GM12878 (cell line): ENCODE results near the gene ZMYM1.

Source experiments
- BCL11A ChIP-seq: IDR thresholded peaks from 2 replicates; pipeline ENCODE4 v1.6.1; 2011; ENCODE audit warnings: low read depth, low read length
- CHD2 ChIP-seq: IDR thresholded peaks from 2 replicates; pipeline ENCODE4 v1.6.1; 2011; ENCODE audit warnings: low read depth, low read length, improper control_type of control experiment, borderline replicate concordance
- EP300 ChIP-seq, 2 experiments: fragments of 150-350 bp in 1 of 2; IDR thresholded peaks; 2 replicates each; pipeline ENCODE4 v1.6.1; 2011 to 2012; ENCODE audit warnings: low read depth in 2 of 2, low read length in 2 of 2, borderline replicate concordance in 1 of 2, improper control_type of control experiment in 1 of 2, inconsistent platforms in 1 of 2; ENCODE audit not compliant: control insufficient read depth in 1 of 2
- IRF3 ChIP-seq: fragments of 450-650 bp; IDR thresholded peaks from 2 replicates; pipeline ENCODE4 v1.6.1; 2014; ENCODE audit warnings: mild to moderate bottlenecking
- MLLT1 ChIP-seq: fragments of 450-650 bp; IDR thresholded peaks from 2 replicates; pipeline ENCODE4 v1.6.1; 2016; ENCODE audit warnings: mild to moderate bottlenecking
- POLR2A ChIP-seq: IDR thresholded peaks from 2 replicates; pipeline ENCODE4 v1.6.1; 2011; ENCODE audit warnings: low read depth, mild to moderate bottlenecking, low read length
- RAD21 ChIP-seq: IDR thresholded peaks from 2 replicates; pipeline ENCODE4 v1.6.1; 2011; ENCODE audit warnings: mild to moderate bottlenecking, low read depth, low read length, moderate library complexity; ENCODE audit not compliant: insufficient read depth
- TF ChIP-seq, protein P1 (sequence below), 3 experiments: IDR thresholded peaks in 2 of 3; conservative IDR thresholded peaks in 1 of 3; 2 replicates each; pipeline ENCODE4 v1.5.1; 2011; ENCODE audit warnings: low read depth in 3 of 3, low read length in 3 of 3, mild to moderate bottlenecking in 3 of 3, control low read depth in 2 of 3, moderate library complexity in 2 of 3, inconsistent platforms in 1 of 3, mixed read lengths in 1 of 3; ENCODE audit not compliant: control insufficient read depth in 2 of 3, insufficient read depth in 1 of 3; ENCODE audit errors: extremely low read depth in 1 of 3

GRCh38 chr1:35062518-35063196 is 16.5 kb upstream of the ZMYM1 start:
- no peak for TF ChIP-seq BCL11A
- TF ChIP-seq POLR2A, result no peak
- TF ChIP-seq, protein P1, sequence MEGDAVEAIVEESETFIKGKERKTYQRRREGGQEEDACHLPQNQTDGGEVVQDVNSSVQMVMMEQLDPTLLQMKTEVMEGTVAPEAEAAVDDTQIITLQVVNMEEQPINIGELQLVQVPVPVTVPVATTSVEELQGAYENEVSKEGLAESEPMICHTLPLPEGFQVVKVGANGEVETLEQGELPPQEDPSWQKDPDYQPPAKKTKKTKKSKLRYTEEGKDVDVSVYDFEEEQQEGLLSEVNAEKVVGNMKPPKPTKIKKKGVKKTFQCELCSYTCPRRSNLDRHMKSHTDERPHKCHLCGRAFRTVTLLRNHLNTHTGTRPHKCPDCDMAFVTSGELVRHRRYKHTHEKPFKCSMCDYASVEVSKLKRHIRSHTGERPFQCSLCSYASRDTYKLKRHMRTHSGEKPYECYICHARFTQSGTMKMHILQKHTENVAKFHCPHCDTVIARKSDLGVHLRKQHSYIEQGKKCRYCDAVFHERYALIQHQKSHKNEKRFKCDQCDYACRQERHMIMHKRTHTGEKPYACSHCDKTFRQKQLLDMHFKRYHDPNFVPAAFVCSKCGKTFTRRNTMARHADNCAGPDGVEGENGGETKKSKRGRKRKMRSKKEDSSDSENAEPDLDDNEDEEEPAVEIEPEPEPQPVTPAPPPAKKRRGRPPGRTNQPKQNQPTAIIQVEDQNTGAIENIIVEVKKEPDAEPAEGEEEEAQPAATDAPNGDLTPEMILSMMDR (IDR thresholded peaks at IDR 0.05 in 2 of 3, conservative IDR thresholded peaks at IDR 0.05 in 1 of 3; ENCODE audit: control insufficient read depth in 2 of 3, extremely low read depth in 1 of 3, insufficient read depth in 1 of 3, low read depth in 3 of 3, low read length in 3 of 3), result no peak
- TF ChIP-seq EP300 (IDR thresholded peaks at IDR 0.05; ENCODE audit: borderline replicate concordance in 1 of 2, control insufficient read depth in 1 of 2, low read depth in 2 of 2, low read length in 2 of 2), result no peak
- no peak for TF ChIP-seq CHD2
- TF ChIP-seq MLLT1, result no peak
- TF ChIP-seq IRF3, result no peak
- no peak for TF ChIP-seq RAD21
